GM11168 (cell line): ENCODE results near the gene GRIPAP1.

Experiments used
- in situ Hi-C: fragments of 300-500 bp; cut with MboI; formaldehyde crosslinking; loops from one replicate; pipeline ENCODE4 v1.12.0; 2022; ENCODE audit warnings: low sequenced_read_pairs; ENCODE audit not compliant: unreplicated experiment

Gene GRIPAP1

GRCh38 chrX:48927736-48928382, 74.2 kb downstream of the GRIPAP1 start:
- in situ Hi-C loops = no loop called here

DNA sequence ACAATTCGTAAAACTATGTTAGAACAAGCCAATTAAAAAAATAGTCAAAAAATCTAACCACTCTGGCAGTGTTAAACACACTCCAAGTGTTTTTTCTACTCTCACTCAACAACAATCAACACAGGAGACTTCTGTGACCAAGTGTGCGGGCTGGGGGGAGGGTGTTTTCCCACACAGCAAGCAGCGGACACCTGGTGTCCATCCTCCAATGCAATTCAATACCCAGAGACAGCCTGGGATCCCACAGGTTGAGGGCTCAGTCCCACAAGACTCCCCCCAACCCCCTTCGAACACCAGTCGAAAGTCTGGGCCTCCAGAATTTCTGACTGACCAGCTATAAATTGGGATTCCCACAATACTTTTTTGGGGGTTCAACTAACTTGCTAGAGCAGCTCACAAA, 74.9 kb downstream of the GRIPAP1 start:
- in situ Hi-C loops = no loop called here

DNA sequence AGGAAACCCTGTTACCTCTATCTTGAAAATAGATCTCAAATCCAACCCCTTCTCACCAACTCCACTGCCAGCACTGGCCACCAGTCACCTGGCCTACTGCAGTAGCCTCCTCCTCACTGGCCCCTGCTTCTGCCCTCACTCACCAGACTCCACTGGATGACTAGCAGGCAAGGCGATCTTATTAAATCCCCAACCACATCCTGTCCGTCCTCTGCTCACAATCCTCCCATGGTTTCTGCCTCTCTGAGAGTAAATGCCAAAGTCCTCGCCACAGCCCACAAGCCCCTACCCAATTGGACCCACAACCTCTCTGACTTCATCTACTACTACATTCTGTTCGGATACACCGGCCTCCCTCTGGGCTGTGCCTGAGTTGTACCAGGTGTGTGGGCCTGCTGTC, 77.8 kb downstream of the GRIPAP1 start:
- in situ Hi-C loops = no loop called here

DNA sequence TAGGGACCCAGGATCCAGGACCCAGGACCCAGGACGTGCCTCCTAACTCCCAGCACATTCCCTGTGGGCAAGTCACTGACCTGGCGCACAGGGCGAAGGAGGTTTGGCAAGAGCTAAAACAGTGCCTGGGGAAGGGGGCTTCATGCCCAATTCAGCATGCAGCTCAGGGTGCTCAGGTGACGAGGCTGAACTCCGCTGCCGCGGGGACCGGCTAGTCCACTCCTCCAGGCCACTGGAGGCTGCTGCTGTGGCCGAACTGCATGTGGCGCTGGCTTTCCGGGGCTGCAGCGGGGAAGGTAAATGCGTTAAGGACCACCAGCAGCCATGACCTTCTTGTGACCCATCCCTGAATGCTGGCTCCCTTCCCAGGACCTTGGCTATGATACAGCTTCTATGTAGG, 78.3 kb downstream of the GRIPAP1 start:
- in situ Hi-C loops = no loop called here
